HEK293 (cell line): Measurements from ENCODE around the gene SPRED3.
"Not testable (repeated sequence)": the region's sequence is repeated elsewhere in the genome, so short reads cannot be mapped to it uniquely, and the experiment has no call there.

Experiments
- CTCF ChIA-PET: fragments of 350-600 bp; formaldehyde crosslinking; extraction: SDS; loops from one replicate; lab custom pipeline; 2021; ENCODE audit warnings: antibody characterized with exemption; lab: Yijun Ruan, JAX
- POLR2A ChIA-PET: fragments of 300-600 bp; formaldehyde crosslinking; extraction: SDS; loops from one replicate; lab custom pipeline; 2020; ENCODE audit warnings: antibody characterized with exemption, inconsistent platforms; lab: Yijun Ruan, JAX
- H3K27ac ChIP-seq: fragments of 200-500 bp; sonication (Bioruptor generic); 2 replicates; pipeline ENCODE4 v1.5.1; 2014; ENCODE audit warnings: low read depth, low read length, control low read depth, inconsistent platforms; ENCODE audit errors: extremely low read depth
- H3K36me3 ChIP-seq, 2 experiments: fragments of 200-500 bp in 1 of 2; sonication (Bioruptor generic) in 1 of 2; 1 replicate in 1 of 2; 2 replicates in 1 of 2; pipeline ENCODE4 v1.5.1; 2014 to 2017; ENCODE audit warnings: inconsistent platforms in 2 of 2, low read length in 2 of 2; ENCODE audit not compliant: control insufficient read depth in 2 of 2, insufficient read depth in 1 of 2
- H3K4me1 ChIP-seq: fragments of 200-500 bp; sonication (Bioruptor generic); 2 replicates; pipeline ENCODE4 v1.5.1; 2014; ENCODE audit warnings: mild to moderate bottlenecking, low read length, inconsistent platforms; ENCODE audit not compliant: control insufficient read depth, insufficient read depth
- H3K4me3 ChIP-seq: 2 replicates; pipeline ENCODE4 v1.5.1; 2011; ENCODE audit warnings: low read depth, mild to moderate bottlenecking, control low read depth, low read length, moderate library complexity
- H3K9me3 ChIP-seq: fragments of 200-500 bp; sonication (Bioruptor generic); 2 replicates; pipeline ENCODE4 v1.5.1; 2014; ENCODE audit warnings: low read depth, low read length, inconsistent platforms; ENCODE audit not compliant: control insufficient read depth, insufficient read depth
- GLI4 ChIP-seq: fragments of 450-650 bp; formaldehyde crosslinking; IDR thresholded peaks from 2 replicates; pipeline ENCODE4 v1.5.1; 2016; ENCODE audit warnings: missing biosample characterization, missing genetic modification characterization
- MEIS1 ChIP-seq: sonication (generic); formaldehyde crosslinking; IDR thresholded peaks from 2 replicates; pipeline ENCODE4 v1.8.1; 2022; ENCODE audit warnings: missing genetic modification reagents, mild to moderate bottlenecking, borderline replicate concordance
- OSR2 ChIP-seq: fragments of 450-650 bp; formaldehyde crosslinking; IDR thresholded peaks from 2 replicates; pipeline ENCODE4 v1.5.1; 2016; ENCODE audit warnings: missing biosample characterization, missing genetic modification characterization
- PRDM1 ChIP-seq: fragments of 450-650 bp; formaldehyde crosslinking; IDR thresholded peaks from 2 replicates; pipeline ENCODE4; 2016; ENCODE audit warnings: missing biosample characterization, missing genetic modification characterization
- PRDM2 ChIP-seq: fragments of 450-650 bp; formaldehyde crosslinking; IDR thresholded peaks from 2 replicates; pipeline ENCODE4 v1.5.1; 2016; ENCODE audit warnings: missing biosample characterization, missing genetic modification characterization, borderline replicate concordance
- SETDB1 ChIP-seq: IDR thresholded peaks from one replicate; pipeline ENCODE4 v1.6.1; 2017; ENCODE audit warnings: mild to moderate bottlenecking, low read length, moderate library complexity, mixed read lengths; ENCODE audit not compliant: insufficient read length
- SP7 ChIP-seq: fragments of 450-650 bp; formaldehyde crosslinking; IDR thresholded peaks from 2 replicates; pipeline ENCODE4 v1.5.1; 2016; ENCODE audit warnings: missing biosample characterization, missing genetic modification characterization
- ZBTB17 ChIP-seq: fragments of 450-650 bp; formaldehyde crosslinking; IDR thresholded peaks from 2 replicates; pipeline ENCODE4 v1.5.1; 2016; ENCODE audit warnings: missing biosample characterization, missing genetic modification characterization
- ZBTB6 ChIP-seq: fragments of 450-650 bp; formaldehyde crosslinking; IDR thresholded peaks from 2 replicates; pipeline ENCODE4 v1.5.1; 2017; ENCODE audit warnings: missing biosample characterization, missing genetic modification characterization
- ZFHX2 ChIP-seq: fragments of 450-650 bp; formaldehyde crosslinking; conservative IDR thresholded peaks from 2 replicates; pipeline ENCODE4 v1.5.1; 2016; ENCODE audit warnings: missing biosample characterization, missing genetic modification characterization
- ZFP41 ChIP-seq: fragments of 450-650 bp; formaldehyde crosslinking; IDR thresholded peaks from 2 replicates; pipeline ENCODE4 v1.5.1; 2016; ENCODE audit warnings: missing biosample characterization, missing genetic modification characterization, borderline replicate concordance
- ZNF112 ChIP-seq: fragments of 450-650 bp; formaldehyde crosslinking; IDR thresholded peaks from 2 replicates; pipeline ENCODE4 v1.5.0; 2017; ENCODE audit warnings: missing biosample characterization, missing genetic modification characterization
- ZNF138 ChIP-seq: fragments of 450-650 bp; formaldehyde crosslinking; IDR thresholded peaks from 2 replicates; pipeline ENCODE4 v1.5.1; 2016; ENCODE audit warnings: missing biosample characterization, missing genetic modification characterization, borderline replicate concordance
- ZNF146 ChIP-seq: fragments of 450-650 bp; formaldehyde crosslinking; IDR thresholded peaks from 2 replicates; pipeline ENCODE4 v1.5.1; 2016; ENCODE audit warnings: missing biosample characterization, missing genetic modification characterization
- ZNF223 ChIP-seq: fragments of 450-650 bp; formaldehyde crosslinking; IDR thresholded peaks from 2 replicates; pipeline ENCODE4 v1.5.1; 2016; ENCODE audit warnings: missing biosample characterization, missing genetic modification characterization
- ZNF26 ChIP-seq: fragments of 450-650 bp; formaldehyde crosslinking; IDR thresholded peaks from 2 replicates; pipeline ENCODE4 v1.5.1; 2016; ENCODE audit warnings: missing biosample characterization, missing genetic modification characterization
- ZNF366 ChIP-seq: fragments of 450-650 bp; formaldehyde crosslinking; conservative IDR thresholded peaks from 2 replicates; pipeline ENCODE4 v1.5.1; 2016; ENCODE audit warnings: missing biosample characterization, missing genetic modification characterization
- ZNF433 ChIP-seq: fragments of 450-650 bp; formaldehyde crosslinking; IDR thresholded peaks from 2 replicates; pipeline ENCODE4 v1.5.1; 2016; ENCODE audit warnings: missing biosample characterization, missing genetic modification characterization, low read depth
- ZNF449 ChIP-seq: fragments of 450-650 bp; formaldehyde crosslinking; IDR thresholded peaks from 2 replicates; pipeline ENCODE4 v1.5.1; 2017; ENCODE audit warnings: missing biosample characterization, mild to moderate bottlenecking, missing genetic modification characterization, moderate library complexity
- ZNF580 ChIP-seq: fragments of 450-650 bp; formaldehyde crosslinking; IDR thresholded peaks from 2 replicates; pipeline ENCODE4 v1.5.1; 2016; ENCODE audit warnings: missing biosample characterization, missing genetic modification characterization
- ZNF600 ChIP-seq: fragments of 450-650 bp; formaldehyde crosslinking; IDR thresholded peaks from 2 replicates; pipeline ENCODE4 v1.5.1; 2016; ENCODE audit warnings: missing biosample characterization, missing genetic modification characterization
- ZNF624 ChIP-seq: fragments of 450-650 bp; formaldehyde crosslinking; IDR thresholded peaks from 2 replicates; pipeline ENCODE4 v1.5.1; 2017; ENCODE audit warnings: missing biosample characterization, missing genetic modification characterization
- ZNF677 ChIP-seq: fragments of 450-650 bp; IDR thresholded peaks from 2 replicates; pipeline ENCODE4 v1.5.0; 2018; ENCODE audit warnings: missing biosample characterization, mild to moderate bottlenecking, missing genetic modification characterization, moderate library complexity
- ZNF701 ChIP-seq: fragments of 450-650 bp; formaldehyde crosslinking; IDR thresholded peaks from 2 replicates; pipeline ENCODE4 v1.5.1; 2016; ENCODE audit warnings: missing biosample characterization, missing genetic modification characterization
- ZNF768 ChIP-seq: fragments of 450-650 bp; formaldehyde crosslinking; IDR thresholded peaks from 2 replicates; pipeline ENCODE4 v1.5.1; 2018; ENCODE audit warnings: missing biosample characterization, mild to moderate bottlenecking, missing genetic modification characterization
- ZSCAN30 ChIP-seq: fragments of 450-650 bp; IDR thresholded peaks from 2 replicates; pipeline ENCODE4 v1.5.1; 2018; ENCODE audit warnings: missing biosample characterization, mild to moderate bottlenecking, missing genetic modification characterization, moderate library complexity

The SPRED3 gene

GRCh38 chr19:38339011-38339410 is 49.5 kb upstream of the SPRED3 start:
- POLR2A ChIA-PET, result interaction anchor here (5.5 kb wide), 1 partner anchor 35 kb away, joined by 83 read pairs; the partner anchor contains the start of gene PSMD8
- CTCF ChIA-PET, result interaction anchor here (0.6 to 2.2 kb wide), 6 partner anchors 22 to 522 kb away, joined by 3 to 14 read pairs (median 4); partner anchors contain the start of gene FAM98C
- peaks cover 14% of the 10 kb centered on the region for H3K4me1 ChIP-seq
- H3K9me3 ChIP-seq, H3K4me3 ChIP-seq, H3K36me3 ChIP-seq: not testable (repeated sequence)
- TF ChIP-seq ZBTB17, result 0 out of 2 replicates have a peak, but pooled peaks have one; percentile 46
- peak; percentile 25; the same call in 1 of the 2 replicates for TF ChIP-seq OSR2
- TF ChIP-seq ZBTB6, result peak; percentile 15; the same call in 1 of the 2 replicates
- 0 out of 2 replicates have a peak, but pooled peaks have one; percentile 16 for TF ChIP-seq ZNF366
- H3K27ac ChIP-seq, result 0 out of 2 replicates have a peak overlapping the region, but pooled peaks have one; percentile 31

GRCh38 chr19:38340927-38341326 is 47.6 kb upstream of the SPRED3 start:
- Histone ChIP-seq H3K4me3 (no peak overlapping the region), H3K36me3 (peaks cover 0 to 11% of the 10 kb centered on the region in 2 experiments; a peak in 1 of 3 replicates), H3K4me1 (peaks cover 14% of the 10 kb centered on the region), H3K9me3 (no peaks in the 10 kb centered on the region), H3K27ac (no peak overlapping the region)
- POLR2A ChIA-PET, result no interaction called here
- CTCF ChIA-PET, result interaction anchor here (0.6 kb wide), 1 partner anchor 198 kb away, joined by 4 read pairs; no protein-coding TSS in a partner anchor
- TF ChIP-seq SP7 (tag by site-specific recombination) (no peak), PRDM1 (tag by site-specific recombination) (peak; percentile 31; the same call in 1 of the 2 replicates), ZFHX2 (peak; percentile 54), ZNF701 (tag by site-specific recombination) (no peak), ZNF366 (no peak), ZNF138 (tag by site-specific recombination) (no peak), ZNF624 (tag by site-specific recombination) (no peak), ZNF433 (no peak), ZNF580 (tag by site-specific recombination) (no peak), ZNF768 (no peak), ZNF677 (tag by site-specific recombination) (no peak), ZNF600 (tag by site-specific recombination) (peak; percentile 57), ZNF26 (tag by site-specific recombination) (no peak), SETDB1 (no peak), GLI4 (no peak), ZNF449 (tag by site-specific recombination) (no peak), ZFP41 (no peak), ZNF223 (no peak), ZNF146 (no peak), MEIS1 (CRISPR knock-in tag) (no peak), ZNF112 (tag by site-specific recombination) (no peak), PRDM2 (tag by site-specific recombination) (no peak), ZSCAN30 (tag by site-specific recombination) (no peak)
